ENCODE data around the gene L1TD1.
"Not testable (repeated sequence)": the region's sequence is repeated elsewhere in the genome, so short reads cannot be mapped to it uniquely, and the experiment has no call there.

Gene L1TD1

DNA sequence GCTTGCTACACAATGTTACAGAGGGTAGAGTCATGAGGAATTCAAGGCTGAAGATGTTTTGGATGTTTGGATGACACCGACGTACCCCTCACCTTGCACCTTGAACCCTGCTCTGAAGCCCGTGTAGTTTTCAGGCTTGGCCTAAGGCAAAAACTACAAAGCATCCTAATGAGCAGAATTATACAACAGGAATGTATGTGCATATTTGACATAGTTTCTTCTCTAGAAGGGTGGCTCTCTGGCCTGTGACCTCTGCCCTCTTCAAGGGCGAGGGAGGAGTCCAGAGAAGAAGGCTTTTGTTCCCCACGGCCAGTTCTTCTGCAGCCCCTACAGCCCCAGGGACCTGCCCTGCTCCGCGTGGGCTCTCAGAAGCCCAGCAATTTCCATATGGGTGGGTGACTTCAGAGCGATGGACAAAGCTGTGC lies 43.3 kb downstream of the L1TD1 start:
- no peak for DNase-seq
- ATAC-seq, result no peak
- no peaks in the 10 kb centered on the region for H3K27me3 Mint-ChIP-seq
- no peak overlapping the region for H3K27ac Mint-ChIP-seq
- H3K4me1 Mint-ChIP-seq, result no peaks in the 10 kb centered on the region
- no peaks in the 10 kb centered on the region for H3K36me3 Mint-ChIP-seq (ENCODE audit: low read depth)
- no peaks in the 10 kb centered on the region for H3K9me3 Mint-ChIP-seq
- H3K4me3 Mint-ChIP-seq, result no peak overlapping the region

DNA sequence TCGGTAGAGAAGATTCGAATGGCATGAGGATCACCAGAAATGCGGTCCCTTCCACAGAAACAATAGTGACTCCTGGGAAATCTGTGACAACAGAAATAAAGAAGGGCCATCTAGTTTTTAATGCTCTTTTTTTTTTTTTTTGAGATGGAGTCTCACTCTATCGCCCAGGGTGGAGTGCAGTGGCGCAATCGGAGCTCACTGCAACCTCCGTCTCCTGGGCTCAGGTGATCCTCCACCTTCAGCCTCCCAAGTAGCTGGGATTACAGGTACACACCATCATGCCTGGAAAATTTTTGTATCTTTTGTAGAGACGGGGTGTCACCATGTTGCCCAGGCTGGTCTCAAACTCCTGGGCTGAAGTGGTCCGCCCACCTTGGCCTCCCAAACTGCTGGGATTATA lies 43.9 kb downstream of the L1TD1 start:
- no peak overlapping the region for H3K4me3 Mint-ChIP-seq

DNA sequence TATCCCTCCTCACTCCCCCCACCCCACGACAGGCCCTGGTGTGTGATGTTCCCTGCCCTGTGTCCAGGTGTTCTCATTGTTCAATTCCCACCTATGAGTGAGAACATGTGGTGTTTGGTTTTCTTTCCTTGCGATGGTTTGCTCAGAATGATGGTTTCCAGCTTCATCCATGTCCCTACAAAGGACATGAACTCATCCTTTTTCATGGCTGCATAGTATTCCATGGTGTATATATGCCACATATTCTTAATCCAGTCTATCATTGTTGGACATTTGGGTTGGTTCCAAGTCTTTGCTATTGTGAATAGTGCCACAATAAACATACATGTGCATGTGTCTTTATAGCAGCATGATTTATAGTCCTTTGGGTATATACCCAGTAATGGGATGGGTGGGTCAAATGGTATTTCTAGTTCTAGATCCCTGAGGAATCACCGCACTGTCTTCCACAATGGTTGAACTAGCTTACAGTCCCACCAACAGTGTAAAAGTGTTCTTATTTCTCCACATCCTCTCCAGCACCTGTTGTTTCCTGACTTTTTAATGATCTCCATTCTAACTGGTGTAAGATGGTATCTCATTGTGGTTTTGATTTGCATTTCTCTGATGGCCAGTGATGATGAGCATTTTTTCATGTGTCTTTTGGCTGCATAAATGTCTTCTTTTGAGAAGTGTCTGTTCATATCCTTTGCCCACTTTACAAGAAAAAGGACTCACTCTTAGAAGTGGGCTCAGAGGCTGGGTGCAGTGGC lies 45.2 kb downstream of the L1TD1 start:
- H3K27me3 Mint-ChIP-seq; ATAC-seq; H3K4me3 Mint-ChIP-seq; H3K9me3 Mint-ChIP-seq; H3K36me3 Mint-ChIP-seq (ENCODE audit: low read depth); DNase-seq; H3K4me1 Mint-ChIP-seq; H3K27ac Mint-ChIP-seq: not testable (repeated sequence)

More for the DNA sequence above, 43.9 kb downstream of the L1TD1 start:
- H3K27me3 Mint-ChIP-seq, result no peaks in the 10 kb centered on the region
- DNase-seq (no peak), ATAC-seq (no peak)
- H3K4me1 Mint-ChIP-seq, result no peaks in the 10 kb centered on the region
- H3K27ac Mint-ChIP-seq, result no peak overlapping the region
- no peaks in the 10 kb centered on the region for H3K36me3 Mint-ChIP-seq (ENCODE audit: low read depth)
- no peaks in the 10 kb centered on the region for H3K9me3 Mint-ChIP-seq

DNA sequence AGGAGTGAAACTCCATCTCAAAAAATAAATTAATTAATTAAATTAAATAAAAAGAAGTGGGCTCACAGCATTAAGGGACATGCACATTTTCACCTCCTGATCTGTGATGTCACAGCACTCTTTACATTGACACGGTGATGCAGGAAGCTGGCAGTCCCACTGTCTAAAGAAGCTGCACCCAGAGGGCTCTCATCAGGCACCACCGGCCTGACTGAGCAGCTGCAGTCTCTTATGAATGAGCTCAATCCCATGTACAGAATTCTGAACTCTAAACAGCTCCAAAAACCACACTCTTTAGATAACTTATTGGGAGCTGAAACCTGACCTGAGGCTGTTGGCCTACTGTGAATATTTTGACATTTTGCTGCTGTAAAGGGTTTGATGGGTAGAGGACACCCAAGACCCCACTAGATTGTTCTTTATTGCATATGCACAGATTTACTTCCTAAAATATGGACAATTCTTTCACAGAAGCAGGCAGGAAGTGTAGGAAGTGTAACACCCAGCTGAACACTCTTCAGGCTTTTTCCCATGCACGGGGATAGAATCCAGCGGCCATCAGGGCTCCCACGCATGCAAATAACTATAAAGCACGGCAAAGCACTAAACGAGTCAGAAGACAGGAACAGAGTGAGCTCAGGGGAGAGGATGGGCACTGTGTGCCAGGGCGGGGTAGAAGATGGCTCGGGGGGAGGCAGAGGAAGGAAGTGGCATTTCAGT lies 46.2 kb downstream of the L1TD1 start:
- ATAC-seq (no peak), DNase-seq (no peak)
- Mint-ChIP-seq H3K4me1 (no peaks in the 10 kb centered on the region), H3K4me3 (no peak overlapping the region), H3K36me3 (ENCODE audit: low read depth) (no peaks in the 10 kb centered on the region), H3K27ac (no peak overlapping the region), H3K9me3 (no peaks in the 10 kb centered on the region), H3K27me3 (no peaks in the 10 kb centered on the region)

DNA sequence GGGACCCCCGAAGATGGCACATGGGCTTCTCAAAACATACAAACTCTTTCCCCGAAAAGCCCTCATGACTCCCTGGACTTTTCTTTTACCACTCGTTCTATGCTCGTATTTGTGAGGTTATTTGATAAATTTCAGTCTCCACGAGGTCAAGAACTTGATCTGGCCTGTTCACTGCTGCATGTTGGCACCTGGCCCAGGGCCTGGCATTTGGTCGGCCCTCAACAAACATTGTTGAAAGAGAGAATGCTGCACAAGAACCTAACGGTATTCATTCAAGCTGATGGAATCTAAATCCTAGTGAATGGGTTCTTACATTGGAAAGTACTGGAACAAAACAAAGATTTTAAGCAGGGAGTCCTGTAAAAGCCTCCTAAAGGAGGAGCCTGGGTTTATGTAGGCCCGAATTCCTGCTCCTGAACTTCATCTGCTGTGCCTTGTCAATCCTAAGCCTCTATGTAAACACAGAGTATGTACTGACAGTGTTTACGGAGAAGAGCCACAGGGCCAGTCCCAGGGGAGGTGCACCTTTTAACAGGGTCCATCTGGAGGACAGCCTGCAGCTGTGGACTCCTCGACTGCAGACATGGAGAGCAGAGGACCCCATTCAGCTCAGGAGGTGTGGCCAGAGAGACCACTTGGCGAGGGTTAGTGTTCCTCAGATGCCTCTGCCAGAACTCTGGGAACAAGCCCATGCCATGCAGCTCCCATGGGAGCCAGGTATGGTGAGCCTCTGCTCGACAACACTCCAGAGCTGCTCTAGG lies 46.9 kb downstream of the L1TD1 start:
- Mint-ChIP-seq H3K4me3 (no peak overlapping the region), H3K27me3 (no peaks in the 10 kb centered on the region), H3K36me3 (ENCODE audit: low read depth) (no peaks in the 10 kb centered on the region), H3K9me3 (no peaks in the 10 kb centered on the region), H3K4me1 (no peaks in the 10 kb centered on the region), H3K27ac (no peak overlapping the region)
- DNase-seq, result no peak
- ATAC-seq, result no peak

DNA sequence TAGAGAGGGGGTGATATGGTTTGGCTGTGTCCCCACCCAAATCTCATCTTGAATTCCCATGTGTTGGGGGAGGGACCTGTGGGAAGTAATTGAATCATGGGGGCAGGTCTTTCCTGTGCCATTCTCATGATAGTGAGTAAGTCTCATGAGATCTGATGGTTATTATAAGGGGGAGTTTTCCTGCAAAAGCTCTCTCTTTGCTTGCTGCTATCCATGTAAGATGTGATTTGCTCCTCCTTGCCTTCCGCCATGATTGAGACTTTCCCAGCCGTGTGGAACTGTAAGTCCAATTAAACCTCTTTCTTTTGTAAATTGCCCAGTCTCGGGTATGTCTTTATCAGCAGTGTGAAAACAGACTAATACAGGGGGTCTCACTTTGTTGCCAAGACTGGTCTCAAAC lies 49.7 kb downstream of the L1TD1 start:
- not testable (repeated sequence) for H3K27me3 Mint-ChIP-seq; DNase-seq; H3K4me1 Mint-ChIP-seq; H3K36me3 Mint-ChIP-seq (ENCODE audit: low read depth); H3K4me3 Mint-ChIP-seq; H3K27ac Mint-ChIP-seq; H3K9me3 Mint-ChIP-seq; ATAC-seq

DNA sequence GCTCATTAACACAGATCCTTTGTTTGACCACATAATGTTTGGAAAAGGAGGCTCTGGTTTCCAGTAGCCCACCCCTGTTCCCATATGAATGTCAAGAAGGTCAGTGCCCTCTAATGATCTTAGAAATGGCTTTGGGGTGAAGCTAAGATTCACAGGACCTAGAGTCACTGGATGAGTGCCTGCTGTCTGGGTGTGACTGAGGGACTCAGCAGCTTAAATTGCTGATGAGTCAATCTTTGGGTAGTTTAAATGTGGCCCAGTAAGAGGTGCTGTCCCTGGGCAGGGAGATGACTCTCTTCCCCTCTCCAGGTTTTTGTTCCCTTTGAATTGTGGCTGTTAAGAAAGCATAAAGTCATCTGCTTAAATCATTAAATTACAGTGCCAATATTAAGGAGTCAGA lies 50.6 kb downstream of the L1TD1 start:
- ATAC-seq, result no peak
- no peak overlapping the region for H3K4me3 Mint-ChIP-seq
- H3K36me3 Mint-ChIP-seq (ENCODE audit: low read depth), result no peaks in the 10 kb centered on the region
- no peak for DNase-seq
- no peaks in the 10 kb centered on the region for H3K27me3 Mint-ChIP-seq
- no peak overlapping the region for H3K27ac Mint-ChIP-seq
- no peaks in the 10 kb centered on the region for H3K9me3 Mint-ChIP-seq
- H3K4me1 Mint-ChIP-seq, result no peaks in the 10 kb centered on the region

DNA sequence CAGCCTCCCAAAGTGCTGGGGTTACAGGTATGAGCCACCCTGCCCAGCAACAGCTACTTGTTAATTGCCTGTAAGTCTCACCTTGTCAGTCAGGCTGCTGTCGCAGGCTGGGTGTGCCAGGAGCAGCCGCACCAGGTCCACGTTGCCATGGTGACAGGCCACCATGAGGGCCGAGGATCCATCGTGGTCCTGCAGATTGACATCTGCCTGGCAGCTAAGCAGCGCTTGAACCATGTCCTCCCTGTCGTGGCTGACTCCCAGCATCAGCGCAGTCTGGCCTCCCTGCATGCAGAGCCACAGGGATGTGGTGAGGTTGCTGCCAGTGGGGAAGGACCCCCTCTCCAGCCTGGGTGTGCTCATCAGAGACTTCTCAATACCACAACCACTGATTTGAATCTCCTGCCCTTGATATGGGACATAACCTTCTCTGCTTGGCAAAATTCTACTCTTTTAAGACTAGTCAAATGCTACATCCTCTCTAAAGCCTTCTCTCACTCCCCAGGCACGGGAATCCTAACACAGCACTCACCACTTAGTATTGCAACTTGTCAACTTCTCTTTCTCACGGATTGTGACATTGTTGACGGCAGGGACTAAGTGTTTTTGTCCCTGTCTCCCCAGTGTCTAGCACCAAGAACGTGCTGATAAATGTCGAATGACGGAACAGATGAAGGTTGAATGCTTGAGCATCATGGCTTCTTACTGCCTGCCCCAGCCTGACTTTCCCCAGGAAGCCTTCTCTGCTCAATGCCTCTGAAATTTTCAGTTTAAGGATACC lies 52.9 kb downstream of the L1TD1 start:
- Mint-ChIP-seq H3K4me3 (no peak overlapping the region), H3K36me3 (ENCODE audit: low read depth) (no peaks in the 10 kb centered on the region), H3K27ac (no peak overlapping the region), H3K4me1 (no peaks in the 10 kb centered on the region), H3K9me3 (no peaks in the 10 kb centered on the region), H3K27me3 (no peaks in the 10 kb centered on the region)
- DNase-seq (no peak), ATAC-seq (no peak)

DNA sequence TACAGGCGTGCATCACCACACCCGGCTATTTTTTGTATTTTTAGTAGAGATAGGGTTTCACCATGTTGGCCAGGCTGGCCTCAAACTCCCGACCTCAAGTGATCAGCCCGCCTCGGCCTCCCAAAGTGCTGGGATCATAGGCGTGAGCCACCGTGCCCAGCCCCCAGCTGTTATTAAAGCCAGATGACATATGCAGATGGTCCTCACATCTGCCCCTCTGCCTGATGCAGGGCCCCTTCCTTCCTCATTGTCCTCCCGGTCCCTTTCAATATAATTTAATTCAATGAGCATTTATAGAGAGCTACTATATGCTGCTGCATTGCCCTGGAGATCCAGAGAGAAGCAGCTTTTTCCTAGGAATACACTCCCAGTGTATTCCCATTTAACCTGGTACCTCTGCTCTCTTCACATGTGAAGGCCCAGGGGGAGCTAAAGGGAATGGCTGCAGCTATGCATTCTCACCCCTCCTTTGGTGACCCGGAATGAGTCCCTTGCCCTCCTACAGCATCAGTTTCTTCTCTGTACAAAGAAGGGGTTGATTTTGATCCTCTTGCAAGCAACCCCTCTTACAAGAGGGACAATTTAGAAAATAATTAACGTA lies 55.6 kb downstream of the L1TD1 start:
- Mint-ChIP-seq H3K4me3 (no peak overlapping the region), H3K27me3 (no peaks in the 10 kb centered on the region), H3K4me1 (no peaks in the 10 kb centered on the region), H3K9me3 (no peaks in the 10 kb centered on the region), H3K36me3 (ENCODE audit: low read depth) (no peaks in the 10 kb centered on the region), H3K27ac (no peak overlapping the region)
- DNase-seq (no peak), ATAC-seq (no peak)

DNA sequence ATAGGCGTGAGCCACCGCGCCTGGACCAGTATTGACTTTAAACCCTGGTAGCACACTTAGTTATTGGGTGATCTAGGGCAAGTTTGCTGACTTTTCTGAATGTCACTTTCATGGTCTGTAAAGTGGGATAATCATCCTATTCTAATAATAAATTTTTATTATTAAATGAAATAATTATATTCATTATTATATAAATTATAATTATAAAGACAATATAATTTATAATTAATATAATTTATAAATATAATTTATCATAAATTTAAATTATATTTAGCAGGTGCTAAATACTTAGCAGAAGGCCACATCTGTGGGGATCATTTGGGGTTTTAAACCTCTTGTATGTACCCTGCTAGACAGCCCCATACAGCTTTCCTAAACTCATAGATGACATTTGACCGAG lies 64.9 kb downstream of the L1TD1 start:
- H3K9me3 Mint-ChIP-seq, result no peaks in the 10 kb centered on the region
- H3K27ac Mint-ChIP-seq, result no peak overlapping the region
- H3K4me3 Mint-ChIP-seq, result no peak overlapping the region
- DNase-seq (no peak), ATAC-seq (no peak)
- H3K36me3 Mint-ChIP-seq (ENCODE audit: low read depth), result no peaks in the 10 kb centered on the region
- no peaks in the 10 kb centered on the region for H3K4me1 Mint-ChIP-seq
- H3K27me3 Mint-ChIP-seq, result peaks cover 2% of the 10 kb centered on the region

DNA sequence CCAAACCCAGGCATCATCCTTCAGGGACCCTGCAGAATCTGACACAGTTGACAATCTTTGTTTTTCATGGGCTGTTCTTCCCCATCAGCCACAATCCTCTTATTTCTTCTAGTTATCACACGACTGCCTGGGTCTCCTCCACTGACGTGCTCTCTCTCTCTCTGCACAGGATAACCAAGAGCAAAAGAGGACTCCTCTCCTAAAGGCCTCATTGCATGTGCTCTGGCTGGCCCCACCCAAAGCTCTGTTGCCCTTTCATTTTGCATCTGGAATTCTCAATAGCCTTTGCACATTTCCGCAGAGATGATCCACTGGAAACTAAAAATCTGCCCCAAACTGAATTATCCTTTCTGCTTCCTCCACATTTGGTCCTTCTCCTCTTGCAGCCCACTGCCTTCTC lies 66.0 kb downstream of the L1TD1 start:
- H3K9me3 Mint-ChIP-seq, result no peaks in the 10 kb centered on the region
- ATAC-seq (no peak), DNase-seq (no peak)
- H3K4me1 Mint-ChIP-seq, result no peaks in the 10 kb centered on the region
- H3K4me3 Mint-ChIP-seq, result no peak overlapping the region
- no peaks in the 10 kb centered on the region for H3K36me3 Mint-ChIP-seq (ENCODE audit: low read depth)
- no peak overlapping the region for H3K27ac Mint-ChIP-seq
- H3K27me3 Mint-ChIP-seq, result peaks cover 2% of the 10 kb centered on the region
